ENCODE data around the gene NSD2.

The NSD2 gene

GRCh38 chr4:1864076-1865008 lies 6.9 kb upstream of the NSD2 start:
- DNase-seq = no peak

- DNase-seq = no peak
These were observed 5.0 kb upstream of the NSD2 start for GRCh38 chr4:1866189-1866661.

DNA sequence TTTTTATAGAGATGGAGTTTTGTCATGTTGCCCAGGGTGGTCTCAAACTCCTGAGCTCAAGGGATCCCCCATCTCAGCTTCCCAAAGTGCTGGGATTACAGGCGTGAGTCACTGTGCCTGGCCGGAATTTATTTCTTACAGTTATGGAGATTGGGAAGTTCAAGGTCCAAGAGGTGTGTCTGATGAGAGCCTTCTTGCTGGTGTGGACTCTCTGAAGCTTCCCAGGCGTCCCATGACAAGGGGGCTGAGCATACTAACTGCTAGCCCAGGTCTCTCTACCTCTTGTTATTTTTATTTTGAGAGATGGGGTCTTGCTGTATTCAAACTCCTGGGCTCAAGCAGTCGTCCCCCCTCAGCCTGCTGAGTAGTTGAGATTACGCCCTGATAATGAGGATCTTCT lies 2.9 kb upstream of the NSD2 start:
- DNase-seq = no peak

GRCh38 chr4:1868912-1869311 lies 2.3 kb upstream of the NSD2 start:
- no peak for DNase-seq

- DNase-seq = no peak
These were observed 1.5 kb upstream of the NSD2 start for GRCh38 chr4:1869530-1870327.

DNA sequence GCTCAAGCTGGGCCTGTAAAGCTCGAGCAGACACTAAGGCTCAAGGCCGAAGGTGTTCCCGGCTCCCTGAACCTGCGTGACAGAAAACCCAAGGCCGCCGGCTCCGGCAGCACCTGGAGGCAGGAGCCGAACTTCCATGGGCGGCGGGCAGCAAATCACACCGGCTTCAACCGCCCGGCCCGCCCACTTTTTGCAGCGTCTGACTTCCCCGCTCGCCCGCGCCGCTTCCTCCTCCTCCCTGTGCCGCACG lies 940 bp upstream of the NSD2 start:
- peak; percentile 85 for DNase-seq

GRCh38 chr4:1871471-1872021 lies 353 bp downstream of the NSD2 start:
- no peak for DNase-seq

DNA sequence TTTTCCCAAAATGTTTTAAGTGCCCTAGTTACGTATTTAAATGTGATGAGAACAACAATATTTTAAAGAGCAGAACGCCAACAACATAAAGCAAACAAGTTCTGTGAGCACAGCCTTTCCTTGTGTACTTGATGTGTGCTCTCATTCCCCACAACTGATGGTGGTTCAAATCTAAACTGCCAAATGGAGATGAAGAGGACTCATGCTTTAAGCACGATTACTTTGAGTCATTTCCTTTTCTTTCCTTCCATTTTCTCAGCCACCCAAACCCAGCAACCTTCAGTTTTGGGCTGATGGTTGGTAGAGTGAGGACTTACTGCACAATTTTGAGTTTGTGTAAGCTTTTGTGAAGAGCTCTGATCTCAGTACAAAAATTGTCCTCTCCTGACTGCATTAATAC lies 1.7 kb downstream of the NSD2 start:
- no peak for DNase-seq

GRCh38 chr4:1873291-1873690 lies 2.1 kb downstream of the NSD2 start:
- no peak for DNase-seq

- DNase-seq = no peak
These were observed 2.6 kb downstream of the NSD2 start for GRCh38 chr4:1873776-1874175.

- DNase-seq = no peak
These were observed 3.0 kb downstream of the NSD2 start for GRCh38 chr4:1874201-1874600.

DNA sequence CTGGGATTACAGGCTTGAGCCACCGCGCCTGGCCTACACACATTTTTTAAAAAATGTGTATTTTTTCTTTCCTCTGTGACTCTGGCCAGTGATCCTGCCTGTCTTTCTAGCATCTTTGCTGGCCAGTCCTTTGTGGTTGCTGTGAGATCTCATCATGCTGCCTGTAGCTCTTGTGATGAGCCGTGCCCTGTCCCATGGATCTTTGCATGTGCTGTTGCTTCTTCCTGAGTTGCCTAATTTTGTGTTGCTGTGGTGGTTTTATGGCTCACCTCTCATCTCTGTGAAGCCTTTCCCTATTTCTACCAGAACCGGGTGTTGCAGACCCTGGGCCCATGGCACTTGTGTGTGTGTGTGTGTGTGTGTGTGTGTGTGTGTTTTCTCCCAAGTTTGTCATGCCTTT lies 8.3 kb downstream of the NSD2 start:
- no peak for DNase-seq

GRCh38 chr4:1880332-1880731 lies 9.1 kb downstream of the NSD2 start:
- no peak for DNase-seq

- DNase-seq = no peak
These were observed 11.7 kb downstream of the NSD2 start for GRCh38 chr4:1882850-1883271.

- no peak for DNase-seq
These were observed 12.4 kb downstream of the NSD2 start for GRCh38 chr4:1883583-1883982.

- DNase-seq = no peak
These were observed 14.2 kb downstream of the NSD2 start for GRCh38 chr4:1885414-1885813.

DNA sequence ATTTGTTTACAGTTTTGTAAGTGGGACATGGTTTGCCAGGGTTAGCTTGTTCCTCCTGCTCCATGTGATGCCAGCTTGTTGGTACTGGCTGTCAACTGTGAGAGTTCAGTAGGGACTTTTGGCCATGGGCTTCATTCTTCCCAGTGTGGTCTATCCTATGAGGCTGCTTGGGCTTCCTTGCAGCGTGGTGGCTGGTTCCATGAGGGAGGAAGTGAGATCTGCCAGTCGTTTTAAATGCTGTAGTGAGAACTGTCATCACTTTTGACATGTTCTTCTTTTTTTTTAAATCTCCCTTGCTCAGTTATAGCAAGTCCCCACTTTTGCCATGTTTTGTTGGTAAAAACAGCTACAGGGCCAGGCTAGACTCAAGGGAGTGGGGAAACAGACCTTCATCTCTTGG lies 15.9 kb downstream of the NSD2 start:
- no peak for DNase-seq

DNA sequence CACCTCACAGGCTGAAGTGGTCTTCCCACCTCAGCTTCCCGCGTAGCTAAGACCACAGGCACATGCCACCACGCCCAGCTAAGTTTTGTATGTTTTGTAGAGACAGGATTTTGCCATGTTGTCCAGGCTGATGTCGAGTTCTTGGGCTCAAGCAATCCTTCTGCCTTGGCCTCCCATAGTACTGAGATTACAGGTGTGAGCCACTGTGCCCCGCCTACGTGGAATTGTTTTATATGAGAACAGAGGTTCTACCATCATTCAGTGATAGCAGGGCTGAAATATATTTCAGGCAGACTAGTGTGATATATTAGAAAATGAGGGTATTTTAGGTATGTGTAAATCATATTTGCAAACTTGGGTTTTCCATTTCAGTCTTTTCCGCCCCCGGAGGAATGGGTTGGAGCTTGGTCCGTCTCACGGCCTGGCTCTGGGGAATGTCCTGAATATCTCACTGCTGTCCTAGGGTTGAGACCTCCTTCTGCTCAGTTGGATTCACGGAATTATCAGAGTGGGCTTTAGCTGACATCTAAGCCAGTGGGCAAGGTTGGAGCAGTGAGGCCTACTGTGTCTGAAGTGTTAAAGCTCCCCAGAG lies 19.9 kb downstream of the NSD2 start:
- no peak for DNase-seq

- no peak for DNase-seq
These were observed 24.9 kb downstream of the NSD2 start for GRCh38 chr4:1895971-1896657.

GRCh38 chr4:1896658-1896991 lies 25.4 kb downstream of the NSD2 start:
- DNase-seq = no peak

- DNase-seq = no peak
These were observed 26.8 kb downstream of the NSD2 start for GRCh38 chr4:1898007-1898406.

GRCh38 chr4:1898681-1899080 lies 27.5 kb downstream of the NSD2 start:
- DNase-seq = no peak

Measured in activated CD8-positive, alpha-beta memory T cell treated with anti-CD3 and anti-CD28 coated beads, Interleukin-2, amount 50 U/mL, for 4 hours (primary cell).